Cardiac muscle cell (in vitro differentiated cells and primary cell): ENCODE data around the gene PPM1K. TPM values are rescaled to one million over a fixed set of nuclear protein-coding genes. Genes with fewer than 3 reads are reported as not detected.

ENCODE experiments used
- DNase-seq, 2 donors: peaks; one replicate each; pipeline versions ENCODE4 v3.0.0 to v3.0.0-alpha.2; 2010 to 2017; ENCODE audit warnings: low read depth in 1 of 2, low spot score in 1 of 2
- H3K27ac ChIP-seq: fragments of 200-600 bp; sonication (generic); 2 replicates; pipeline ENCODE4 v1.5.1; 2016
- H3K27me3 ChIP-seq: fragments of 200-600 bp; sonication (generic); 2 replicates; pipeline ENCODE4 v1.6.0; 2016; ENCODE audit warnings: control low read depth
- H3K36me3 ChIP-seq: fragments of 200-600 bp; sonication (generic); 2 replicates; pipeline ENCODE4 v1.5.1; 2016; ENCODE audit warnings: control low read depth
- H3K4me1 ChIP-seq: fragments of 200-600 bp; sonication (generic); 2 replicates; pipeline ENCODE4 v1.8.1; 2017; ENCODE audit warnings: low read depth, mild to moderate bottlenecking, mixed run types
- H3K4me3 ChIP-seq: fragments of 200-600 bp; sonication (generic); 2 replicates; pipeline ENCODE4 v1.5.1; 2016; ENCODE audit warnings: mild to moderate bottlenecking
- H3K9me3 ChIP-seq: fragments of 200-600 bp; sonication (generic); 2 replicates; pipeline ENCODE4 v1.5.1; 2017; ENCODE audit warnings: low read depth, mild to moderate bottlenecking, control low read depth
- CTCF ChIP-seq: IDR thresholded peaks from 2 replicates; pipeline ENCODE4 v1.5.1; 2012; ENCODE audit warnings: low read depth, mild to moderate bottlenecking, low read length
- polyA plus RNA-seq: library from polyadenylated mRNA; unstranded; fragments of >200 nt; fragmentation: Nextera tagmentation; extraction: Ambion mirVana; gene quantifications from 2 replicates; pipeline ENCODE4 v1.2.1, GENCODE V29; 2016
- total RNA-seq: library from RNA; depleted of rRNA; stranded (reverse); fragments of >200 nt; gene quantifications from 2 replicates; pipeline ENCODE4 v1.2.3, GENCODE V29; 2016

Gene PPM1K
- total and polyA plus RNA-seq, 2 experiments from 2014 or later = 54.8 to 58.8 TPM

- no peak for TF ChIP-seq CTCF
- Histone ChIP-seq H3K4me3 (peak overlapping the region; percentile 51), H3K27me3 (no peaks in the 10 kb centered on the region), H3K27ac (peak overlapping the region; percentile 95), H3K4me1 (peaks cover 19% of the 10 kb centered on the region), H3K9me3 (no peaks in the 10 kb centered on the region), H3K36me3 (no peaks in the 10 kb centered on the region)
- DNase-seq = peak; percentile 77 to 86
Observed at GRCh38 chr4:88283661-88284438, 511 bp downstream of the PPM1K start.

- H3K4me3 ChIP-seq = no peak overlapping the region
- no peak for TF ChIP-seq CTCF
Observed at GRCh38 chr4:88280228-88280795, 4.0 kb downstream of the PPM1K start.

GRCh38 chr4:88277711-88278225, 6.6 kb downstream of the PPM1K start:
- Histone ChIP-seq H3K4me3 (no peak overlapping the region), H3K4me1 (peaks cover 8% of the 10 kb centered on the region), H3K27me3 (no peaks in the 10 kb centered on the region), H3K9me3 (no peaks in the 10 kb centered on the region), H3K36me3 (peaks cover 30% of the 10 kb centered on the region), H3K27ac (no peak overlapping the region)
- TF ChIP-seq CTCF = no peak
- no peak for DNase-seq

More at GRCh38 chr4:88280228-88280795, 4.0 kb downstream of the PPM1K start:
- Histone ChIP-seq H3K36me3 (peaks cover 15% of the 10 kb centered on the region), H3K27me3 (no peaks in the 10 kb centered on the region), H3K4me1 (peaks cover 10% of the 10 kb centered on the region), H3K27ac (no peak overlapping the region), H3K9me3 (no peaks in the 10 kb centered on the region)
- DNase-seq = no peak

- H3K4me1 ChIP-seq = peaks cover 4% of the 10 kb centered on the region
- H3K4me3 ChIP-seq = no peak overlapping the region
- no peak for TF ChIP-seq CTCF
- no peaks in the 10 kb centered on the region for H3K27me3 ChIP-seq
- no peaks in the 10 kb centered on the region for H3K9me3 ChIP-seq
- DNase-seq = no peak
- H3K27ac ChIP-seq = no peak overlapping the region
- H3K36me3 ChIP-seq = peaks cover 30% of the 10 kb centered on the region
Observed at GRCh38 chr4:88276952-88277710, 7.2 kb downstream of the PPM1K start.

- no peak for TF ChIP-seq CTCF
- Histone ChIP-seq H3K9me3 (no peaks in the 10 kb centered on the region), H3K4me1 (no peaks in the 10 kb centered on the region), H3K4me3 (no peak overlapping the region), H3K36me3 (peaks cover 35% of the 10 kb centered on the region), H3K27me3 (no peaks in the 10 kb centered on the region), H3K27ac (no peak overlapping the region)
- DNase-seq = no peak
Observed at GRCh38 chr4:88275949-88276515, 8.3 kb downstream of the PPM1K start.
